Occipital lobe (tissue), 2 donors: ENCODE data around the gene ANAPC15. TPM values are rescaled to one million over a fixed set of nuclear protein-coding genes. Genes with fewer than 3 reads are reported as not detected.

Experiments
- DNase-seq: peaks from one replicate; lab custom pipeline; 2025; lab: John Stamatoyannopoulos, UW
- total RNA-seq: library from RNA; depleted of rRNA; stranded (reverse); fragments of >200 nt; gene quantifications from one replicate; pipeline ENCODE4 v1.2.3, GENCODE V29; 2014

The ANAPC15 gene
- total RNA-seq, 1 donor from 2014 or later = 11.7 TPM

GRCh38 chr11:72125956-72126355, 13.5 kb upstream of the ANAPC15 start:
- DNase-seq = no peak

- no peak for DNase-seq
Measured at GRCh38 chr11:72124046-72124445, 11.6 kb upstream of the ANAPC15 start.

- no peak for DNase-seq
Measured at GRCh38 chr11:72123117-72123653, 10.7 kb upstream of the ANAPC15 start.

GRCh38 chr11:72122607-72123006, 10.1 kb upstream of the ANAPC15 start:
- DNase-seq = no peak

GRCh38 chr11:72120930-72121329, 8.4 kb upstream of the ANAPC15 start:
- no peak for DNase-seq

GRCh38 chr11:72119198-72119597, 6.7 kb upstream of the ANAPC15 start:
- no peak for DNase-seq

DNA sequence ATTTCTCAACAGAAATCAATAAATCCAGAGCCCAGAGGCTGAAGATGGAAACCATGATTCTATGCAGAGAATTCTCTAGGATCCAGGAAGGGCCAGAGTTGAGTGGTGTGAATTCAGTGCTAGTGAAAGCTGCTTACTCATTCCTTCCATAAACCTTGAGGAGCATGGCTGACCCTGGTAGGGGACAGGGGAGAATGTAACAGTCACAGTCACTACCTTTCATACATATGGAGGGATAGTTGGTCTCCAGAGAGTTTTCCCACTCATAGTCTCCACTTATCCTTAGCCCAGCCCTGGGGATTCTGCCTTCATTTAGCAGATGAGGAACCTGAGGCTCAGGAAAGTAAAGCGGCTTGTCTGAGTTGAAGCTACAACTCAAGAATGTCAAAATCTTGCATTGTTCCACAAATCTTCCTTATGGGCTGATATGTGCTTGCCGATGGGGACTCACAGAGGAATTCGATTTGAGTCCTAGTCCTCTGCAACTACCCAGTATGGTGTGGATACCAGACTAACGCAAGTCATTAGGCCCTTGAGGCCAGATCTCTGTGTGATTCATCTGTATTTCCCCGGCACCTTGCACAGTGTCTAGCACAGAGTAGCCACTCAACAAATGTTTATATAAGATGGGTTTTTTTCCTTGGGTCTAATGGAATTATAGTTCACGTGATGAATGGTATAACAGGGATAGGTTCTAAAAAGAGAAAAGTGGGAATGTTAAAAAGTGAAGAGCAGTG, 3.7 kb upstream of the ANAPC15 start:
- DNase-seq = no peak

DNA sequence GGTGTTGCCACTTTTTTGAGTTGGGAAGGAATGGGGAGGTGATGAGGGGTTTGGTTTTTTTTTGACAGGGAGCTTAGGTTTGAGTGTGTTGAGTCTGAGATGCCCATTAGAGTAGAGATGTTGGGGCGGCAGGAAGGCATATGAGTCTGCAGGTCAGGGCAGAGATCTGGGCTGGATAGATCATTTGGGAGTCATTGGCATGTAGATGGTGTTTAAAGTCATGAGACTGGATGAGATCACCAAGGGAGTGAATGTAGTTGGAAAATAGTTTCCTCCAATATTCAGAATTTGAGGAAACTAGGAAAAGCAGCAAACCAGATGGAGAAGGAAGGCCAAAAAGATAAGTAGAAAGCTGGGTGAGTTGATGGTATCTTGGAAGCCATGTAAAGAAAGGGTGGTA, 2.1 kb upstream of the ANAPC15 start:
- DNase-seq = no peak

DNA sequence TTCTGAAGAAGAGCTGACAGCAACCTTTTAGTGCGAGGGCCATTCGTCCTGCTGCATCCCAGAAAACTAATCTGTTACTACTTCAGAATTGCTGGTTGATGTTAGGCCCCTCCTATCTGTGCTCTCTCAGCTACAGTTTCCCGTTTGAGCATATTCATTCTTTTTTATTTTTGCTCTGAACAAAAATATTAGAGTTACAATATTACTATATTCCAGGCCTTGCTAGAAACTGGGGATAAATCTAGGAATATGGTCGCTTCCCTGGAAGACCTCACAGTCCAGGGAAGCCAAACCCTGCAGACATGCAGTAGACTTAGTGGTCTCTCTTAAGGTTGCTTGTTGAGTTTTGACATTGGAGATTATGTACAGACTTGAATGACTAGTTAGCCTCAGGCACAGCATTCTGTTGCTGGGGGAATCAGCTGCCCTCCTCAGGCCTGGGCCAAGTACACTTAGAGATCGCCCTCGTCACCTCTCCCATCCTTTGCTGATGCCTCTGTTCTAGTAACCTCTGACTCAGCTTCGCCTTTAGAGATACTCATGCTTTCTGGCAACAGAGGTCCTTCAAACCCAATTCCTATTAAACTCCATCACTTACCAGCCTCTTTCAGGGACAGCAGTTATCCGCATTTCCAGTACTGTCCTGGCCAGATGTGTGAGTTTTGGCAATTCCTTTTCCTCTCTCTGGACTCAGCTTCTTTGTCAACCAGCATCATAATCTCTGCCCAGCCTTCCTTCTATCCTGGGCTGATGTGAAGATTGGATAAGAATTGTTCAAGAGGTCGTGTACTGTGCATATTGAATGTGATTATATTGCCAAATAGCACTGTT, 698 bp upstream of the ANAPC15 start:
- DNase-seq = no peak

GRCh38 chr11:72111300-72112142, 974 bp downstream of the ANAPC15 start:
- DNase-seq = no peak

DNA sequence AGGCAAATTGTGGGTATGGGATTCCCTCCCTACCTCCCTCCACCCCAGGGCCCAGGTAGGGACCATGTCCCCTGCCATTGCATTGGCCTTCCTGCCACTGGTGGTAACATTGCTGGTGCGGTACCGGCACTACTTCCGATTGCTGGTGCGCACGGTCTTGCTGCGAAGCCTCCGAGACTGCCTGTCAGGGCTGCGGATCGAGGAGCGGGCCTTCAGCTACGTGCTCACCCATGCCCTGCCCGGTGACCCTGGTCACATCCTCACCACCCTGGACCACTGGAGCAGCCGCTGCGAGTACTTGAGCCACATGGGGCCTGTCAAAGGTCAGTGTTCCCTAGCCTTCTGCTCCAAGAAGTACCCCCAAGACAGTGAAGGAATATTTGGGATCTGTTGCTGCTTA, 6.6 kb downstream of the ANAPC15 start, which contains the start of gene TOMT:
Gene TOMT, plus strand, starts transcription at position 37 of the 400 bp plus-strand sequence. Its CDS starts 28 bp downstream, at position 65.
- DNase-seq = no peak

- DNase-seq = no peak
Measured at GRCh38 chr11:72103754-72104167, 8.7 kb downstream of the ANAPC15 start.

DNA sequence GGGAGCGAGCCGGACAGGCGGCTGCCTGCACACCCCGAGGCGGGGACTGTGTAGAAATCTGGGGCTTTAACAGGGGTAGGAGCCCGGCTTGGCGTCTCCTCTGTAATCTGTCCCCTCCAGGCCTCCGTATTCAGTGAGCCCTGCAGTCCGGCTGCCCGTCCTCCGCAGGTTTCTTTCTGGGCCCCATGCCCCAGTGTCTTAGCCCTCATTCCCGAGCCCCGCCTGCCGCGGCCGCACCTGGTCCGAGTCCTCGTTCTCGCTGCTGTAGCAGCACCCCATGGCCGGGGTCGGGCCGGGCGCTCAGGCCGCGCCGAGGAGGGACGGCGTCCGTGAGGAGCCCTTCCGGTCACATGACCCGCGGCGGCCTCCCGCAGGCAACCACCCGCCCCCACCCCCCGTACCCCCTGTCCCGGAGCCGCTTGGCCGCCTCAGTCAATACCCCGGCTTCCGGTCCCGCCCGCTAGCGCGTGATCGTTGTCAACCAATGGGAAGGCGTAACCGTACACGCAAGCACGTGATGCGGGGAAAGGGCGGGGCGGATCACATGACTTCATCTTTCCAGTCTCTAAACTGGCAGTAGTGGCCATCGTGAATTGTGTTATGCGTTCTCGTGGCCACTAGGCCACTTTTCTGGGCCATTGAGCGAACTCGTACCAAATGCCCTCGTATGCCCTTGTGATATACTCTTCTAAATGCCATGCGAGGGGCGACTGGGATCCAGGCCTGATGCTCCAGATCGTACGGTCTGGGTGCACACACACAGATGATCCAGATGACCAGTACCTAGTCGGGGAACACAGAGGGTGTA, 9.3 kb downstream of the ANAPC15 start, which contains the start of gene LAMTOR1:
Gene LAMTOR1, minus strand, starts transcription at position 352 of the 808 bp plus-strand sequence. Its CDS starts 73 bp downstream, at position 279.
- peak; percentile 96 for DNase-seq

DNA sequence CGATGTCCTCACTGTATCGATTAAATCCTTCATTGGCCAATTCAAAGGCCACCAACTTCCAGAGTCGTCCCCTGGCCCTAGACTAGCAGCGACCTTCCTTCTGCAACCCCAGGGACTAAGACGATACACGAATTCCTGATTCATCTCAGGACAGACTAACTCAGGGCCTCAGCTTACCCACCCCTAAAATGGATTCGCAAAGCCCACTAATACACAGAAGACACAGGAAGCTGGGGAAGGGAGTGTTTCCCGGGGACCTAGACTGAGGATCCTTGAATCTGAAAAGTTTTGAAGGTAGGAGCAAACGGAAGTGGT, 9.9 kb downstream of the ANAPC15 start:
- no peak for DNase-seq

DNA sequence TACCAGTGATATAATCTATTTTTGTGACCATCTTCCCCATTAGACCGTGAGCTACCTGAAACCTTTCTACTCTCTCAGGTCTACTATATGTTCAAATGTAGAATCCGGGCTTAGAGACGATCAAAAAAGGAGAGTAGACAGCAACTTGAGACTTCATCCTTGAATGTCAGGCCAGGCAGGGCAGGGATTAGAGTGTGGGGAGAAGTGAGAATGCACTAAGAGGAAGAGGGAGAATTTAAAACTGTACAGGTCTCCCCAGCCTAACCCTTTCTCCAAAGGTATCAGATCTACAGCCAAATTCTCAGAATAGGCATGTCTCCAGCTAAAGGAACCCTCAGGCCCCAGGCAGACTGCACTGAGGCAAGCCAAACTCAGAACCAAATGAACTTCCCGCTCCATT, 10.3 kb downstream of the ANAPC15 start:
- no peak for DNase-seq

DNA sequence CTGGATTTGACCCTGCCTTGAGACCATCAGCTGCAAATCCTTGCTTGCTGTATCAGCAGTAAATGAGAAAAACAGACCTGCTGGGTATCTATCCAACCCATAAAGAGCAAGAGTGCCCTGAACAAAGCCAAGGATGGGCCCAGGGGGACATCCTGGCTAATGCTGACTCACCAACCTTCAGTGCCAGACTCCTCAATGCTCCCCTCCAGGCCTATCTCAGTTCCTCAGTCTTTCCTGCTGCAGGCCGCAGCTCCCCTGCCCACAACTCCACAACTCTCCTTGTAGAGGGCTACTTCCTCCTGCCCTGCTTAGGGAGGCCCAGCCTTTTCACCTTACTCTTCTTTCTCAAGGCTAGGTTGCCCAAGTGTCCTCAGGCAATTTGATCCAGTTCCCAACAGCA, 12.0 kb downstream of the ANAPC15 start:
- DNase-seq = no peak

DNA sequence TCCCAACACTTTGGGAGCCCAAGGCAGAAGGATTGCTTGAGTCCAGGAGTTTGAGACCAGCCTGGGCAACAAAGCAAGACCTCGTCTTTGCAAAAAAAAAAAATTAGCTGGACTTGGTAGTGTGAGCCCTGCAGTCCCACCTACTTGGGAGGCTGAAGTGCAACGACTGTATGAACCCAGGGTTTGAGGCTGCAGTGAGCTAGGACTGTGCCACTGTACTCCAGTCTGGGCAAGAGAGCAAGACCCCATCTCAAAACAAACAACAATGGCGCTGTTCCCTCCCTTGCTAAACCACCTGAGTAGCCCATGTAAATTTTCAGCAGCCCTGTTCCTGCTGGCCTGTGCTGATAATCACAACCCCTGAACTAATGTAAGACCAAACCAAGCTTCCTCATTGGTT, 12.5 kb downstream of the ANAPC15 start:
- DNase-seq = no peak

- no peak for DNase-seq
Measured at GRCh38 chr11:72098741-72099140, 13.8 kb downstream of the ANAPC15 start.

GRCh38 chr11:72091292-72091691, 21.2 kb downstream of the ANAPC15 start:
- peak; percentile 42 for DNase-seq

DNA sequence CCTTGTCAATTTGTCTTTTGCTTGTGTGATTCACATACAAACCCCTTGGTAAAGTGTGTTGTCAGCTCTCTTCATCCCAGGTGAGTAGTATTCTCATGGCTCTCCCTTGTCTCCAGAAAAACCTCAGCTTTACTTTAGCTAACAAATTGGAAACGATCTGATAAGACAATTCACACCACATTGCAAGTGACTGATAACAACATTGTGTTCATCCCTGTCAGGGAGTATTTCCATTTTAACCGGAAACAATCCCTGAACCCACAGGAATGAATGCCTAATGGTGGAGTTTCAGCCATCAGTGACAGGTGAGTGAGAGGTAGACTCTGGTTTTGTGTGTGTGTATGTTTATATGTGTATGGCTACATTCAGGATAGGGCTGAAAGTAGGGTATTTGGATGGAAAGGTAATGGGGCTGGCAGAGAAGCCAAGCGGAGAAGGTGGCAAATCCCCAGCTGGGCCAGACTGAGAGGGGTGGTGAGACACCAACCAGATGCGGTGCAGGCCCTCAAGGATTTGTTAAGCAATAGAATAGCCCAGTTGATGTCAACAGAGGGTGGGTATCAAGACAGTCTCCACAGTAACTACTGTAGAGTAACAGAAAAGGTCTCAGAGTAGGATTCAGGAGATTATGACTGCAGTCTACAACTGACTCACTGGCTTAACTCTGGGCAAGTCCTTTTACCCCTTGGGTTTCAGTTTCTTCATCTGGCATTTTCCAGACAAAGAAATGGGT, 24.3 kb downstream of the ANAPC15 start:
- no peak for DNase-seq
